Stimulated activated CD8-positive, alpha-beta memory T cell treated with anti-CD3 and anti-CD28 coated beads, Interleukin-15, amount 100 ng/mL, for 1 hour (primary cell): ENCODE data around the gene GULP1.
"Not testable (repeated sequence)": the region's sequence is repeated elsewhere in the genome, so short reads cannot be mapped to it uniquely, and the experiment has no call there.

ENCODE experiments used
- DNase-seq: peaks from one replicate; pipeline ENCODE4 v3.0.0-alpha.2; 2020; ENCODE audit warnings: low read depth

The GULP1 gene

DNA sequence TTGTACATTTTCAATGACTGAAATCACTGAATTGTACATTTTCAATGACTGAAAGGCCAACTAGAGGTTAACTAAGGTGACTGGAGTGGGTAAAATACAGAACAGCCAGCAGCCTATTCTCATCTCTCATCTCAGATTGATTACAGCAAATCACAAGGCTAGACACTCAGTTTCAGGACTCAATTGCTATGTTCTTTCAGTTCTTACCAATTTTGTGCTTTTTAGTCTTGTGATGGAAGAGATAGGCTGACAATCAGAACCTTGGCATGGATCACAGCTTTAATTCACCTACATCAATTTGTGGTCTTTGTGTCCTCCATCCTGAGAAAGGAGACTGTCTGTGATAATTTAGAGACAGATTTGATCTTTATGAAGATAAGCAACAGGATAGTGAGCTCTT, 124.7 kb downstream of the GULP1 start:
- no peak for DNase-seq

GRCh38 chr2:188422726-188423125, 131.1 kb downstream of the GULP1 start:
- DNase-seq = no peak

GRCh38 chr2:188425266-188425665, 133.6 kb downstream of the GULP1 start:
- DNase-seq = no peak

DNA sequence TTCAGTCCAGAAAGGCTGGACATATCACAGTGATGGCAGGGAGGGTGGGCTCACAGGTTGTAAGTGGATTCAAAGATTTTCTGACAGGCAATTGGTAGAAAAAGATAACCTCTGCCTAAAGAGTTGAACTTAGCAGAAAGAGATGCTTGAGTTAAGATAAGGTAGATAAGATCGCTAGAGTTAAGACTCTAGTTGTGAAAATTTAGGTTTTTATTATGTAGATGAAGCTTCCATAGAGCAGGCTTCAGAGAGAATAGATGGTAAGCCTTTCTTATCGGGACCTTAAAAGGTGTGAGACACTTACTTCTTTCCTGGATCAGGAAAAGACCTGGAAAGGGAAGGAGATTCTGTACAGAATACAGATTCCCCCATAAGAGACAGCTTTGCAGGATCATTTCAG, 134.4 kb downstream of the GULP1 start:
- no peak for DNase-seq

DNA sequence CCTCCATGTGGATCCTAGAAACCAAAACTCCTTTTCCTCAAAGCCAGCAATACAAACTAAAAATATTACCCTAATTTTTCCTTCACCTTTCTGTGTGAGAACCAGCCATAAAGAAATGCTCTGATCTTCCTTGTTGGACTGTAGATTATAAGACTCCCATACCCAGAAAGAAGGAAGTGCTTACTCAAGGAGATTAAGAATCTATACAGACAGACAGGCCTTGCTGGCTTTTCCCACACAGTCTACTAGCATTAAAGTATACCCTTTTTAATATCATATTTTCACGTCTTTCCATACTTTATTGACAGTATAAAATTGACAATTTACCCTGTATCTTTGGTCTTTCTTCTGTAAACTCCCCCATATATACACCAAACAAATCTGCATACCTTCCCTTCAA, 139.0 kb downstream of the GULP1 start:
- DNase-seq = no peak

GRCh38 chr2:188434018-188434417, 142.3 kb downstream of the GULP1 start:
- no peak for DNase-seq

DNA sequence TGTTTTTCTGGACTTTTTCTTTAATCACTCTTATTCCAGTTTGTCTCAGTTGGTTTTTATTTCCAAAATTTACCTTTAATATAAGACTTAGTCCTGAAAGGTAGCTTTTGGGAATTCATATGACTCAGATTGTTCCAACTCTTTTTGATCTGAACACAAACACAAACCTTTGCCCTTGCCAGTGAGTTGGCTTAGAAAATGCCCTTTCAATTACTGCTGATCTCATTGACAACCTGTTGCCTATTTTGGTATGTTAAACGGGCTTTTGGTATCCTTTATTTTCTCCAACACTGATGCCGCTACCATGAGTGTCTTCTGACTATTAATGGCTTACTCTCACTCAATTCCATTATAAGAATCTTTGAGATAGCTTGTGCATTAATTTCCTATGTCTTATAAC, 143.4 kb downstream of the GULP1 start:
- DNase-seq = no peak

GRCh38 chr2:188437537-188437936, 145.9 kb downstream of the GULP1 start:
- DNase-seq = no peak

DNA sequence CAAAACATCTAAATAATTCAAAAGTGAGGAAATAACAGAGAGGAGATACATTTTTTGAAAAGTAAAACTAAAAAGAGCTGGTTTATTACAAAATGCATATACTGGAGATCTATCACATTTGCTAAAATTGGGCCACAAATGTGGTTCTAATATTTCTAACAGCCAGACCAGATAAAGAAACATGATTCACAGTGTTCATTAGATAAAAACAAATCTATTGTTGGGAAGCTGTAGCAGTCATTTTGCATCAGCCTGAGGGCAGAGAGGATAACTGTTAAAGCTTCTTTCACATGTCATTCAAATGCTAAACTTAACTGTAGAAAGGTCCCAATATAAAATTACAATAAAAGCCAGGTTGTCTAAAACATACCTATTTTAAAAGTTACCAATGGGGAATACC, 148.3 kb downstream of the GULP1 start:
- DNase-seq = no peak

DNA sequence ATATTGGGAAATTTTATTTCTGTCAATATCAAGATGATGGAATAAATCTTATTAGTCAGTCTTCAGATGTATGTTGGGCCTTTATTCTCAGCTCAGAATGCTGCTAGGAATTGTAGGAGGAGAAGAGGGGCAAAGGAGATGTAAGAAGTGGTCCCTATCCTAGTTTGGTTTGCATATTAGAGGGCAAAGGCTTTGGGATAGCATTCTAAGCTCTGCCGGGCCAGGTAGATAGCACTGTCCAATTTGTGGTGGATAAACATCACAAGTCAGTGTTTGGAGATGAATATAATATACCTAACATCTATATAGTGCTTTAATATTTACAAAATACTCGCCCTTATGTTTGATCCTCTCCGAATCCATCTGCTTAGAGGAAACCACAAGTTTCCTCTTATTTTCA, 149.2 kb downstream of the GULP1 start:
- no peak for DNase-seq

- no peak for DNase-seq
Measured at GRCh38 chr2:188441288-188441947, 149.7 kb downstream of the GULP1 start.

DNA sequence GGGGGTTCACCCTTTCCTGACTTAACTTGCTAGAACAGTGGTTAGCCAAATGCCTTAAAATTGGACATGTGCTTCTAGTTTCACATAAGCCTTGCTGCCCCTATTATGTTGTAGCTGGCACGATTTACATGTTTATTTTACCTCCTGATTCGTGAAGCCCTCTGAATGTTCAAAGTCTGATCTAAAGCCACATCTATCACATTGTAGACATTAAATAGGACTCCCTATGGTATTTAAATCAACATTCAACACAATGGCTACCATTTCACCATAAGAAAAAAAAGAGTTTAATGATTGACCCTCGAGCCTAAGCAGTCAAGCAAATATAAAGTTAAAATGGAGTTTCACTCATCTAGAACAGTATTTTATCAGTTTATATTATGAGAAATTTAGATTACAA, 151.5 kb downstream of the GULP1 start:
- no peak for DNase-seq

- no peak for DNase-seq
Measured at GRCh38 chr2:188444106-188444835, 152.6 kb downstream of the GULP1 start.

GRCh38 chr2:188449561-188449960, 157.9 kb downstream of the GULP1 start:
- no peak for DNase-seq

GRCh38 chr2:188449971-188450370, 158.3 kb downstream of the GULP1 start:
- no peak for DNase-seq

- DNase-seq = no peak
Measured at GRCh38 chr2:188450732-188451483, 159.2 kb downstream of the GULP1 start.

- DNase-seq = no peak
Measured at GRCh38 chr2:188452084-188452483, 160.4 kb downstream of the GULP1 start.

- no peak for DNase-seq
Measured at GRCh38 chr2:188456114-188456909, 164.6 kb downstream of the GULP1 start.

- DNase-seq = no peak
Measured at GRCh38 chr2:188459061-188459460, 167.4 kb downstream of the GULP1 start.

DNA sequence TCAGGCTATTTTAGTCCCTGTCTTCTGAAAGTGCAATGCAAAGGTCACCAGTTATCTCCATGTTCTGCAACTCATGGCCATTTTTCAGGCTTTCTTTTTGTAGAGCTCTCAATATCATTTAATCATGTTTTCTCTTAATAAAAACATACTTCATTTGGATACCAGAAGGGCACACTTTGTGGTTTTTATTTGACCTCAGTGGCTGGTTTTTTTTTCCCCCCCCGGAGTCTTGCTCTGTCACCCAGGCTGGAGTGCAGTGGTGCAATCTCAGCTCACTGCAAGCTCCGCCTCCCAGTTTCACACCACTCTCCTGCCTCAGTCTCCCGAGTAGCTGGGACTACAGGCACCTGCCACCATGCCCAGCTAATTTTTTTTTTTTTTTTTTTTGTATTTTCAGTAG, 174.4 kb downstream of the GULP1 start:
- DNase-seq = not testable (repeated sequence)

DNA sequence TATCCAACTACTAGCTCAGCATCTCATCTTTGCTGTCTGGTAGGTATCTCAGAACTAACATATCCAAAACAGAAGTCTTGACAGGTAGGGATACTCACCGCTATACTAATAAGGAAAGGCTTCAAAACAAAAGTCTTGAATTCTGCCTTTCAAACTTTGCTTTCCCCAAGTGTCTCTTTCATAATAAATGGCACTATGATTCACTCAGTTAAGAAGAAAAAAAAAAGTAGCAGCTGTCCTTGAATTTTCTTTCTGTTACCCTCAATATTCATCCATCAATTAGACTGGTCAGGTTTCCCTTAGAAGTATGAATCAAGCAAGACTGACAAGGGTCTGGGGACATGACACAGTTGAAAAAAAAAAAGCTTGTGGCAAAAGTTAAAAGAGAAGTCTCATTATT, 175.1 kb downstream of the GULP1 start:
- no peak for DNase-seq

- DNase-seq = no peak
Measured at GRCh38 chr2:188471166-188471565, 179.5 kb downstream of the GULP1 start.
